ENCODE data around the gene LHPP. TPM values are rescaled to one million over a fixed set of nuclear protein-coding genes. Genes with fewer than 3 reads are reported as not detected.

LHPP gene
- total RNA-seq, 1 donor from 2014 or later, result 18.8 TPM

DNA sequence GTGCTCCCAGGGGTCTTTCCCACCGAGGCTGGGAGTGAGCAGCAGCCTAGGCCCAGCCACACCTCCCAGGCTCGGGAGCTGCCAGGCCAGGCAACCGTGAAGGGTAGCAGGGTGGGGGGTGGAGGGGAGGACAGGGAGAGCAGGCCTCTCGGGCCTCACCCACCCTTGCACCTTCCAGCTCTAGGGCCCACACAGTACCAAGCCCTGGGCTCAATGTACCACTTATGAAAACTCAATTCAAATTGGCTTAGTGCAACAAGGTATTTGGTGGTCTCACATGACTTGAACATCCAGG is 155.2 kb downstream of the LHPP start:
- Mint-ChIP-seq H3K36me3 (ENCODE audit: unreplicated experiment) (peaks cover 4% of the 10 kb centered on the region), H3K27me3 (ENCODE audit: unreplicated experiment) (no peaks in the 10 kb centered on the region), H3K9me3 (ENCODE audit: unreplicated experiment) (no peaks in the 10 kb centered on the region), H3K4me3 (ENCODE audit: unreplicated experiment) (no peak overlapping the region), H3K27ac (ENCODE audit: unreplicated experiment) (no peak overlapping the region), H3K4me1 (ENCODE audit: unreplicated experiment) (peaks cover 8% of the 10 kb centered on the region)
- TF ChIP-seq, protein P1, sequence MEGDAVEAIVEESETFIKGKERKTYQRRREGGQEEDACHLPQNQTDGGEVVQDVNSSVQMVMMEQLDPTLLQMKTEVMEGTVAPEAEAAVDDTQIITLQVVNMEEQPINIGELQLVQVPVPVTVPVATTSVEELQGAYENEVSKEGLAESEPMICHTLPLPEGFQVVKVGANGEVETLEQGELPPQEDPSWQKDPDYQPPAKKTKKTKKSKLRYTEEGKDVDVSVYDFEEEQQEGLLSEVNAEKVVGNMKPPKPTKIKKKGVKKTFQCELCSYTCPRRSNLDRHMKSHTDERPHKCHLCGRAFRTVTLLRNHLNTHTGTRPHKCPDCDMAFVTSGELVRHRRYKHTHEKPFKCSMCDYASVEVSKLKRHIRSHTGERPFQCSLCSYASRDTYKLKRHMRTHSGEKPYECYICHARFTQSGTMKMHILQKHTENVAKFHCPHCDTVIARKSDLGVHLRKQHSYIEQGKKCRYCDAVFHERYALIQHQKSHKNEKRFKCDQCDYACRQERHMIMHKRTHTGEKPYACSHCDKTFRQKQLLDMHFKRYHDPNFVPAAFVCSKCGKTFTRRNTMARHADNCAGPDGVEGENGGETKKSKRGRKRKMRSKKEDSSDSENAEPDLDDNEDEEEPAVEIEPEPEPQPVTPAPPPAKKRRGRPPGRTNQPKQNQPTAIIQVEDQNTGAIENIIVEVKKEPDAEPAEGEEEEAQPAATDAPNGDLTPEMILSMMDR (IDR thresholded peaks at IDR 0.05), result no peak
- no peak for DNase-seq (ENCODE audit: extremely low spot score, unreplicated experiment)

DNA sequence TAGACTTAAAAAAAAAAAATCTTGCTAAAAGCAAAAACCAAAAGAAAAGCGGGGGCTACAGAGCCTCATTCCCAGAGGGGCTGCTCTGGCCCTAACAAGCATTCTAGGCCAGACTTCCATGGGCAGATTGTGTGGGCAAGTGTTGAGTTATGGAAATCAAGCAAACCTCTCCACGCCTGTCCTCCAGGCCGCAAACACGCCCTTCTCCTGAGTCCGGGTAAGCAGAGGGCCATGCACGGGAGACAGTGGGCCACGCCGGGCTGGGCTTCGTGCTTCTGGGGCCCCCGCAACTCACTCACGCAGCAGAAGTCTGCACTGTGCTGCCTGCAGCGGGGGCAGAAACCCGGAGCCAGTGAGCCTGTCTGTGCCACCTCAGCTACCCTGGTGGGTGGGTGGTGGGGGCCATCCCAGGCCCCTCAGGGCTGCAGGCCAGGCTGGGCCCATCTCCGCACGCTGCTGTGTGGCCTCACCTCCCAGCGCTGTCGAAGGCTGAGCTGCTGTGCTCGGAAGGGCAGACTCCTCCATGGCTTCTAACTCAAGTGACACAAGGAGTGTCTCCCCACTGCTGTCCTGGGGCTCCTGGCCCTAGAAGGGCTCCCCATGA is 156.9 kb downstream of the LHPP start:
- H3K4me3 Mint-ChIP-seq (ENCODE audit: unreplicated experiment), result no peak overlapping the region
- DNase-seq (ENCODE audit: extremely low spot score, unreplicated experiment), result no peak
- no peaks in the 10 kb centered on the region for H3K9me3 Mint-ChIP-seq (ENCODE audit: unreplicated experiment)
- TF ChIP-seq, protein P1 (IDR thresholded peaks at IDR 0.05), result no peak
- peaks cover 8% of the 10 kb centered on the region for H3K4me1 Mint-ChIP-seq (ENCODE audit: unreplicated experiment)
- no peaks in the 10 kb centered on the region for H3K27me3 Mint-ChIP-seq (ENCODE audit: unreplicated experiment)
- H3K27ac Mint-ChIP-seq (ENCODE audit: unreplicated experiment), result no peak overlapping the region
- H3K36me3 Mint-ChIP-seq (ENCODE audit: unreplicated experiment), result peaks cover 4% of the 10 kb centered on the region

DNA sequence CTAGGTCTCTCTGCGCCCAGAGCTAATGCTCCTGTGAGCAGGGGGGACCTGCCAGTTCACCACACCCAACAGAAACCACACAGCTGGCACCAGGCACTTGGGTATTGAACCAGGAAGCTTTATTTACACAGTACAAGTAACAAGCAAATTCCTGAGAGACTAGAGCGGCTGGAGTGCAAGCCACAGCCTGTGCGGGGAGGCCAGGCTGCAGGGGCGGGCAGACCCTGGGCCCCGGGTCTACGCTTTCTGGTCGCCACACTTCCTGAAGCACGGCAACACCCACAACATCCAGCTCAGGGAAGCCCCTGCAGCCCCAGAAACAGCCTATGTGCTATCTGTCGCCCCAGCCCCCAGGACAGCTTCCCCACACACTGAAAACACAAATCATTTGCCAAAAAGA is 157.6 kb downstream of the LHPP start:
- DNase-seq (ENCODE audit: extremely low spot score, unreplicated experiment), result no peak
- Mint-ChIP-seq H3K27ac (ENCODE audit: unreplicated experiment) (no peak overlapping the region), H3K4me1 (ENCODE audit: unreplicated experiment) (peaks cover 8% of the 10 kb centered on the region), H3K9me3 (ENCODE audit: unreplicated experiment) (no peaks in the 10 kb centered on the region), H3K27me3 (ENCODE audit: unreplicated experiment) (no peaks in the 10 kb centered on the region), H3K36me3 (ENCODE audit: unreplicated experiment) (peaks cover 4% of the 10 kb centered on the region), H3K4me3 (ENCODE audit: unreplicated experiment) (no peak overlapping the region)
- TF ChIP-seq, protein P1 (IDR thresholded peaks at IDR 0.05), result no peak

DNA sequence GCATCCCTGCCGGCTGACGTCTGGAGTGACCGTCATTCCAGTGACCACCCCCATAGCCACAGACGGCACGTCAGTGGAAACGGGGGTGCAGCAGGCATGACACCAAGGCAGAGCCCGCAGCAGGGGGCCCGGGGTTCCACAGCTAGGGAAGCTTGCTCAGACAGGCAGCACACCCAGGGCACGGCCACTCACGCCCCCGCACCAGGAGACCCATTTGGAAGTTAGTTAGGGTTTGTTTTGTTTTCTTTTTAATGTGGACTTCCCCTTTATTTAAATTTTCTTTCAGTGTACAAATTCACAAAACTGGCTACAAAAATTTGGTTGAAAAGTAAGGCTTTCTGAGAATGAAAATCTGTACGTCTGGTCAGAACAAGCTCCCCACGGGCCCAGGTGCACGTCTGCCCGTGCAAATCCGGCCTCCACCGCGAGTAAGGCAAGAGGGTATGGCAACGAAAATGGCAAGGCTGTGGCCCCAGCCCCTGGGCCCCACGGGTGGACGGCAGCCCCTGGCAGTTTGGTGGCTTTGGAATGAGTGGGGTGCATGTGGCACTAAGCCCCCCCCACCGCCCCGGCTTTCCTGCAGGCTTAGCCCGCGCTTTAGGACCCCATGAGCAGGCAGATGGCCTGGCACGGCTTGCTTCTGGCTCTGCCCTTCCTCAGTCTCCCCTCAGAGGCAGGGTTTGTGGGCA is 158.3 kb downstream of the LHPP start:
- Mint-ChIP-seq H3K27me3 (ENCODE audit: unreplicated experiment) (no peaks in the 10 kb centered on the region), H3K27ac (ENCODE audit: unreplicated experiment) (no peak overlapping the region), H3K36me3 (ENCODE audit: unreplicated experiment) (peaks cover 4% of the 10 kb centered on the region), H3K9me3 (ENCODE audit: unreplicated experiment) (no peaks in the 10 kb centered on the region), H3K4me1 (ENCODE audit: unreplicated experiment) (peaks cover 8% of the 10 kb centered on the region), H3K4me3 (ENCODE audit: unreplicated experiment) (no peak overlapping the region)
- no peak for DNase-seq (ENCODE audit: extremely low spot score, unreplicated experiment)
- TF ChIP-seq, protein P1 (IDR thresholded peaks at IDR 0.05), result no peak

DNA sequence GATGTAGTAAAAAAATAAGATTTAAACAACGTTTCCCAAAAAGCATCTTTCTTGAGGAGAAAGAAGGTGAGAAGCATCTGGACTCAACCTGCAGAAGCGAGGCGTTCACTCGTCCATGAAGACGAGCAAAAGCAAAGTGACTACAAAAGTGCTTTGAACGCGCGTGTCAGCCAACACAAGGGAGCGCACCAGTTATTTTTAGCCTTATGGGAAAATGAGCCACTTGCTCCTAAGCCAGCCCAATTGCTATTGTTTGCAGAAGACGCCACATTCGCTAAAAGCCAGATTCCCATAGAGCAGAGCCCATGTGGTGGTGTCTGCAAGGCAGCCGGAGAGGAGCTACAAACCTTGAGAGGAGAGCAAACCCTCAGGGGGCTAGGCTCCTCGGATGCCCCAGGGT is 160.0 kb downstream of the LHPP start:
- DNase-seq (ENCODE audit: extremely low spot score, unreplicated experiment), result no peak
- no peaks in the 10 kb centered on the region for H3K9me3 Mint-ChIP-seq (ENCODE audit: unreplicated experiment)
- H3K27me3 Mint-ChIP-seq (ENCODE audit: unreplicated experiment), result no peaks in the 10 kb centered on the region
- H3K36me3 Mint-ChIP-seq (ENCODE audit: unreplicated experiment), result peaks cover 4% of the 10 kb centered on the region
- TF ChIP-seq, protein P1 (IDR thresholded peaks at IDR 0.05), result no peak
- no peak overlapping the region for H3K4me3 Mint-ChIP-seq (ENCODE audit: unreplicated experiment)
- peaks cover 7% of the 10 kb centered on the region for H3K4me1 Mint-ChIP-seq (ENCODE audit: unreplicated experiment)
- H3K27ac Mint-ChIP-seq (ENCODE audit: unreplicated experiment), result no peak overlapping the region

All from osteocyte (in vitro differentiated cells).